Muscle of leg (tissue), 11 donors: ENCODE measurements around the gene CHFR. TPM values are rescaled to one million over a fixed set of nuclear protein-coding genes. Genes with fewer than 3 reads are reported as not detected.
A peak's percentile ranks its signal among the peaks of the same experiment; 100 is the strongest.

Source experiments
- DNase-seq: peaks from one replicate; pipeline ENCODE4 v3.0.0; 2013
- H3K27ac ChIP-seq: one replicate; pipeline ENCODE4 v1.5.1; 2013; ENCODE audit warnings: mild to moderate bottlenecking, low read length, control low read depth
- H3K27me3 ChIP-seq: one replicate; pipeline ENCODE4 v1.6.1; 2013; ENCODE audit warnings: low read length; ENCODE audit not compliant: control insufficient read depth, insufficient read depth
- H3K36me3 ChIP-seq: one replicate; pipeline ENCODE4 v1.6.1; 2013; ENCODE audit warnings: low read length; ENCODE audit not compliant: control insufficient read depth, insufficient read depth
- H3K4me1 ChIP-seq: one replicate; pipeline ENCODE4 v1.6.1; 2013; ENCODE audit warnings: low read length; ENCODE audit not compliant: control insufficient read depth, insufficient read depth
- H3K4me3 ChIP-seq: one replicate; pipeline ENCODE4 v1.5.1; 2013; ENCODE audit warnings: low read length, control low read depth
- H3K9me3 ChIP-seq: replicated peaks from 2 replicates; pipeline ENCODE4 v1.6.1; 2013; ENCODE audit warnings: low read depth, low read length; ENCODE audit not compliant: control insufficient read depth
- WGBS: methylation state at CpG from one replicate; pipeline ENCODE4 v1.1.5; 2013; ENCODE audit warnings: missing lambda C conversion rate; ENCODE audit not compliant: insufficient coverage; 5-methylcytosine and 5-hydroxymethylcytosine counted together
- polyA plus RNA-seq, 8 donors: library from polyadenylated mRNA; unstranded; fragments of 120-200 nt; gene quantifications; one replicate each; pipeline versions ENCODE4 v1.2.1 to v1.2.3, GENCODE V29; 2013; ENCODE audit warnings: inconsistent platforms in 1 of 8, low replicate concordance in 1 of 8; ENCODE audit not compliant: insufficient read length in 8 of 8, insufficient read depth in 1 of 8
- total RNA-seq: library from RNA; stranded (reverse); fragments of 120-200 nt; gene quantifications from one replicate; pipeline ENCODE4 v1.2.4, GENCODE V29; 2013

Gene CHFR
- total and polyA plus RNA-seq, 9 donors: 13.3 to 21.5 (median 17.0) TPM

DNA sequence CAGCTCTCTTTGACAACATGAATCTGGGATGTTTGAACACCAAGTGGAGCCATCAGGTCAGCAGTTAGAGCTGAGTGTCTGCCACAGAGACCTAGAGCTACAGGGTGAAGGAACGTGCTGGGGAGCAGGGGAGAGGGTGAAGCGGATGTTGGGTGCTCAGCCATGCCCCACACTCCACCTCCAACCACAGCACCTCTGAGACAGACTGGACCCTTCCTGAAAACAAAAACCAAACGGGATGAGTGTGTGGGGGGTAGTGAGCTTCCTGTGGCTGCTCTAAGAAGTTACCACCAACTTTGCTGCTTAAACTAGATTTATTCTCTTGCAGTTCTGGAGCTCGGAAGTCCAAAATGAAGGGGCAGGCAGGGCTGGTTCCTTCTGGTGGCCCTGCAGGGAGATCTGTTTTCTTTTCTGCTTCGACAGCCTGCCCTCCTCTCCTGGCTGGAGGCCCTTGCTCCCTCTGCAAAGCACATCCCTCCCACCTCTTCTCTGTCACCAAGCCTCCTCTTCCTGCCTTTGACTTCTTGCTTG lies 53.2 kb downstream of the CHFR start:
- Histone ChIP-seq H3K9me3 (no peaks in the 10 kb centered on the region), H3K36me3 (peaks cover 6% of the 10 kb centered on the region), H3K27ac (no peak overlapping the region), H3K27me3 (no peaks in the 10 kb centered on the region), H3K4me1 (peaks cover 22% of the 10 kb centered on the region), H3K4me3 (no peak overlapping the region)
- DNase-seq: no peak
- WGBS: 71% methylated on average over 1 of the region's 5 CpGs

DNA sequence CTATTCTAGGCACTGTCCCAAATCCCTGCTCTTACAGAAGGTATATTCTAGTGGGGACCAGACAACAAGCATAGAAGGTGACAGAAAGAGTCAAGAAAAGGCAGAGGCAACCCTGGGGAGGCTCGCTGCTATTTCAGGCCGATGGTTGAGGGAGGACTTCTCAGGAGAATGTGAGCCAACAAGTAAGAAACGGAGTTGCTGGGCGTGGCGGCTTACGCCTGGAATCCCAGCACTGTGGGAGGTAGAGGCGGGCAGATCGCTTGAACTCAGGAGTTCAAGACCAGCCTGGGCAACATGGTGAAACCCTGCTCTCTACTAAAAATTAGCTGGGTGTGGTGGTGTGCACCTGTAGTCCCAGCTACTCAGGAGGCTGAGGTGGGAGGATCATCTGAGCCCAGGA lies 54.1 kb downstream of the CHFR start:
- no peaks in the 10 kb centered on the region for H3K9me3 ChIP-seq
- H3K36me3 ChIP-seq: peaks cover 6% of the 10 kb centered on the region
- WGBS: 90% methylated on average over 7 of the region's 8 CpGs
- H3K4me3 ChIP-seq: no peak overlapping the region
- H3K27ac ChIP-seq: no peak overlapping the region
- peaks cover 18% of the 10 kb centered on the region for H3K4me1 ChIP-seq
- H3K27me3 ChIP-seq: no peaks in the 10 kb centered on the region
- DNase-seq: no peak

DNA sequence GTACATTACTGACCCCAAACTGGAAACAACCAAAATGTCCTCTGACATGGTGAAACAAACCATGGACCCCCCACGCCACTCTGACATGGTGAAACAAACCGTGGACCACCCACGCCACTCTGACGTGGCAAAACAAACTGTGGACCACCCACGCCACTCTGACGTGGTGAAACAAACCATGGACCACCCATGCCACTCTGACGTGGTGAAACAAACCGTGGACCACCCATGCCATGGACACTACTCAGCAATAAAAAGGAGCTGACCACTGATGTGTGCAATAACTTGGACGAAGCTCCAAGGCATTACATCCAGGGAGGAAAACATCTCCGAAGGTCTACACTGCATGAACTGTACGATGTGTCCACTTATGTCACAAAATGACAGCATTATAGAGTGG lies 55.6 kb downstream of the CHFR start:
- Histone ChIP-seq H3K9me3 (no peaks in the 10 kb centered on the region), H3K4me3 (no peak overlapping the region), H3K27ac (no peak overlapping the region), H3K36me3 (peaks cover 11% of the 10 kb centered on the region), H3K4me1 (peaks cover 16% of the 10 kb centered on the region), H3K27me3 (no peaks in the 10 kb centered on the region)
- DNase-seq: no peak
- WGBS: 85% methylated on average over 11 of the region's 11 CpGs

DNA sequence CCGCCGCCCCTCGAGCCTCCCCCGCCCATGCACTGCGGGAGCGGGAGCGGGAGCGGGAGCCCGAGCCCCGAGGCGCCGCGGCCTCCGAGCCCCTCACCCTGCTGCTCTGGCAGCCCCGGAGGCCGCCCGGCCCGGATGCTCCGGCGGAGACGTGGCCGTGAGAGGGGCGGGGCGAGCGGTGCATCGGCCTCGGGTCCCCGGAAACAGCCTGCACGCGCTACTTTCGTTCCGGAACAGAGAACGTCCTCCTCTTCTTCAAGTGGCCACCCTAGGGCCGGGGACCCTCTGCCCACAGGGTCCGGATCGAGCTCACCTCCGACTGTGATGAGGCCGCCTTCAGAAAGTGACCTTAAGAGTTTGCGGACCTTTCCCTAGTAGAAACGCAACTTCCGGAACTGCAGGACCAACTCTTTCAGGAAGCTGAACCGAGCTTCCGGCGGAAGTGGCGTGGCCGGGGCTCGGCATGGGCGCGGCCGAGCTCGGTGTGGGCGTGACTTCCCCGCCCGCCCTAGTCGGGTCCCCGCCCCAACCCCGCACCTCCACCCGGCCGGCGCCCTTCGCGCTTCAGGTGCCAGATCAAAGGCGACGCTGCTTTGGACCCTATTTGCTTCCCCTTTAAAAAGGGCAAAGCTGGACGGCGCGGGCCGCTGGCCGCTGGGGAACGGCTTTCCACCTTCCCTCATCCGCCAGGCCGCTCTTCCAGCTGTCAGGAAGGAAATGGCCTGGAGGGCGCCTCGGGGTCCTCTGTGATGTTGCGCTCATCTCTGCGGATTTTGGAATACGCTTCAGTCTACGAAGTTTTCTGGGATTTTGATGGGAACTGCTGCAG lies 58.5 kb downstream of the CHFR start, which contains the start of gene GOLGA3:
GOLGA3 (minus strand) TSS at position 164 of the 829 bp plus-strand sequence. CDS start 6,741 bp downstream, outside the sequence.
- under 1% methylated on average over 69 of the region's 78 CpGs for WGBS
- DNase-seq: peak; percentile 98
- peaks cover 36% of the 10 kb centered on the region for H3K36me3 ChIP-seq
- peak within 1 kb of the TSS; percentile 90 for H3K4me3 ChIP-seq
- H3K27me3 ChIP-seq: no peaks in the 10 kb centered on the region
- peaks cover 23% of the 10 kb centered on the region for H3K4me1 ChIP-seq
- no peaks in the 10 kb centered on the region for H3K9me3 ChIP-seq
- peak within 1 kb of the TSS; percentile 98 for H3K27ac ChIP-seq

DNA sequence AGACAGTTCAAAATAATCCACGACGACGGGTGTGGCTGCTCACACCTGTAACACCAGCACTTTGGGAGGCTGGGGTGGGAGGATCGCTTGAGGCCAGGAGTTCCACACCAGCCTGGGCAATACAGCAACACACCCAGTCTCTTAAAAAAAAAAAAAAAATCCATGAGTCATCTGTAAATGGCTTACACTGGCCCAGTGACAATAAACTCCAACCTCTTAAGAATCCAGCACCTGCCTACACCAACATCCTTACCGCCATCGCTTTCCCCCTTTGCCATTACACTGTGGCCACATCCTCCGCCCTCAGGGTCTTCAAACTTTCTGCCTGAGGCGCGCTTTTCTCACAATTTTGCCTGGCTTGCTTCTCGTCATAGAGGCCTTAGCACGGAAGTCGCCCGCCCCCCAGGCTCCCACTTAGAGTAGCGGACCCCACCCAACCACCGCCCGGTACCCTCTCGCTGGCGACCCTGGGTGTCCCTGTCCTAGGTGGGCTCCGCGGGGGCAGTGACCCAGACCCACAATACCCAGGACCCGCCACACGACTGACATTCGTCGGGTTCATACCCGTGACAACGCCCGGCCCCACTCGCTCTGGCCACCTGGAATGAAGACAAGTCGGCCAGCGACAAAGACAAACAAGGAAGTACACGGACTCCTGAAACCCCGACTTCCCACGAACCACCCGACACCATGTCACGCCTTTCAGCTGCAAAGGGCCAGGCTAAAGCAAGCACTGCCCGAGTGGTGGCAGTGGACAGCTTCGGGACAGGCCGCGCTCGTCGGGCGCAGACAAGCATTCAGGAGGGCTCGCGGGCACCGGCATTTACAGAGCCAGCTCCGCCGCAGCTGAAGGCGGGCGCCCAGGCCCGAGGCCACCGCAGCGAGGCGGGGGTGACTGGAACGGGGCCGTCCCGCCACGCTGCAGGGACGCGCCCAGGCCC lies 59.4 kb downstream of the CHFR start:
- WGBS: 4% methylated on average over 51 of the region's 59 CpGs
- Histone ChIP-seq H3K4me3 (peak overlapping the region; percentile 90), H3K27ac (peak overlapping the region; percentile 81), H3K9me3 (no peaks in the 10 kb centered on the region), H3K4me1 (peaks cover 23% of the 10 kb centered on the region), H3K36me3 (peaks cover 36% of the 10 kb centered on the region), H3K27me3 (no peaks in the 10 kb centered on the region)
- peak; percentile 46 for DNase-seq

DNA sequence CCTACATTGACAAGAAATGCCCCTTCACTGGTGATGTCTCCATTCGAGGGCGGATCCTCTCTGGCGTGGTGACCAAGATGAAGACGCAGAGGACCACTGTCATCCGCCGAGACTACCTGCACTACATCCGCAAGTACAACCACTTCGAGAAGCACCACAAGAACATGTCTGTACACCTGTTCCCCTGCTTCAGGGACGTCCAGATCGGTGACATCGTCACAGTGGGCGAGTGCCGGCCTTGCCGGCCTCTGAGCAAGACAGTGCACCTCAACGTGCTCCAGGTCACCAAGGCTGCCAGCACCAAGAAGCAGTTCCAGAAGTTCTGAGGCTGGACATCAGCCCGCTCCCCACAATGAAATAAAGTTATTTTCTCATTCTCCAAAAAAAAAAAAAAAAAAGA lies 61.5 kb downstream of the CHFR start:
- 90% methylated on average over 14 of the region's 16 CpGs for WGBS
- DNase-seq: no peak
- H3K4me1 ChIP-seq: peaks cover 23% of the 10 kb centered on the region

DNA sequence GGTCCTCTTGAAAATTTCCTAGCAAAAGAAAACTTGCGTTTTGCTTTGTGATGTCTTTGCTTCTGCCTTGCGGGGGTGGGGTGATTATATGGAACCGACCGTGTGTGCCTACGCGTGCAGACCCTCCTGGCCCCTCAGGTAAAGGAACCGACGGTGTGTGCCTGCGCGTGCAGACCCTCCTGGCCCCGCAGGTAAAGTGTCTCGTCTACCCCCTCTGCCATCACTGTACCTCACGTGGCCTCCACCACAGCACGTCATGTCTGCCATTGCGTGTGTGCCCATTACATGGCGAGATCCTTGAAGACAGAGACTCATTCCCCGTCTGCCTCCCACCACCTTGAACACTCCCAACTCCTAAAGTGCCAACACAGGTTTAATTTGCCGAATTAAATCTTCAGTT lies 62.3 kb downstream of the CHFR start:
- H3K4me3 ChIP-seq: no peak overlapping the region

More for the DNA sequence above, 61.5 kb downstream of the CHFR start:
- Histone ChIP-seq H3K27me3 (no peaks in the 10 kb centered on the region), H3K9me3 (no peaks in the 10 kb centered on the region), H3K36me3 (peaks cover 48% of the 10 kb centered on the region), H3K27ac (no peak overlapping the region), H3K4me3 (no peak overlapping the region)

DNA sequence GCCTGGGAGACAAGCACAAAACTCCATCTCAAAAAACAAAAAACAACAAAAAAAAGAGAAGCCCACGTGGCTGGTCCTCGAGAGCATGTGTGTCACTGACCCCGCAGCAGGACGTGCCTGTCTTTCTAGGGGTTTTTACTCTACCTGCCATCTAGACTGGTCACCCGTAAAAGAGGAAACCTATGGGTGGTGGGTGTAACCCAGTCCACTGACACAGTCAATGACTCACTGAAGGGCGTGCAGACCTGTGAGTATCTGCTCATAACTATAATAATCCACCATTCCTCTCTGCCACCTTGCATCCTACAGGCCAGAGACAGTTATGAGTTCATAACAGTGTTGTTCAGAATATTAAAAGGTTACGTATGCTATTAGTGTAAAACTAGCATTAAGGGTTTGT lies 63.4 kb downstream of the CHFR start:
- Histone ChIP-seq H3K9me3 (no peaks in the 10 kb centered on the region), H3K4me3 (no peak overlapping the region), H3K27ac (no peak overlapping the region), H3K27me3 (no peaks in the 10 kb centered on the region), H3K4me1 (peaks cover 20% of the 10 kb centered on the region), H3K36me3 (peaks cover 65% of the 10 kb centered on the region)
- no CpG with 5 or more reads among the region's 7 CpGs for WGBS
- DNase-seq: no peak

More for the DNA sequence above, 62.3 kb downstream of the CHFR start:
- DNase-seq: no peak
- H3K27me3 ChIP-seq: no peaks in the 10 kb centered on the region
- H3K36me3 ChIP-seq: peaks cover 55% of the 10 kb centered on the region
- no peak overlapping the region for H3K27ac ChIP-seq
- WGBS: 83% methylated on average over 15 of the region's 18 CpGs
- no peaks in the 10 kb centered on the region for H3K9me3 ChIP-seq
- H3K4me1 ChIP-seq: peaks cover 23% of the 10 kb centered on the region

DNA sequence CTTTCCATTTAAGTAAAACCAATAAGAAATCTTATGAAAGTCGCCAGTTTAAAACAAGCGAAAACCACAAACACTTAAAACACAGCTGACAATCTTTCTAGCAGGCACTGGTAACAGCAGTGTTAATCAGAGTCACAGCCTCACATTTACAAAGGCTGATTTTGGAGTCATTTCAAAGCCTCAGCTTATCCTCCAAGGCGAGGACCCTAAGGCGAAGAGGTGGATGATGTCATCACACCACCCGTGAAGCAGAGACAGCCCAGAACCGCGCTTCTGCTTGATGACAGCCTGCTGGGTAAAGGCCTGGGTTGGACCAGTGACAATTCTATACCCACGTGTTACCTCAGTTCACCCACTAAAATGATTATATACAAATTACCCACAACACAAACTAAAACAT lies 68.8 kb downstream of the CHFR start:
- no peaks in the 10 kb centered on the region for H3K4me1 ChIP-seq
- WGBS: 98% methylated on average over 7 of the region's 8 CpGs
- H3K36me3 ChIP-seq: peaks cover 71% of the 10 kb centered on the region
- no peak overlapping the region for H3K27ac ChIP-seq
- no peaks in the 10 kb centered on the region for H3K27me3 ChIP-seq
- no peak overlapping the region for H3K4me3 ChIP-seq
- DNase-seq: no peak
- no peaks in the 10 kb centered on the region for H3K9me3 ChIP-seq

DNA sequence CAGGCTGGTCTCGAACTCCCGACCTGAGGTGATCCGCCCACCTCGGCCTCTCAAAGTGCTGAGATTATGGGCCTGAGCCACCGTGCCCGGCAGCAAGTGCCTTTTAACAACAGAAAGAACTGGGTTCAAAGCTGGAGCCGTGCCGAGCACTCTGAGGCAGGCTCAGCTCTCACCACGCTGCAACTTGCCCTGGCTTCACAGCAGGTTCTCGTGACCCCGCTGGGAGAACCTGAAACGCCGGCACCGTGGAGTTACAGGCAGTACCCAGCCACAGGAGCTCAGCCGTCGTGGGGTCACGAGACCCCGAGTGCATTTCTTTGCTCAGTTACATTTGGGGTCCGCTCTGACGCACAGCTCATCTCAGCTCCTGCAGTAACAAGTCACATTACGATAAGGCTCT lies 73.2 kb downstream of the CHFR start:
- H3K27me3 ChIP-seq: no peaks in the 10 kb centered on the region
- no peak overlapping the region for H3K27ac ChIP-seq
- no peaks in the 10 kb centered on the region for H3K4me1 ChIP-seq
- H3K36me3 ChIP-seq: peaks cover 62% of the 10 kb centered on the region
- WGBS: 96% methylated on average over 21 of the region's 21 CpGs
- no peak for DNase-seq
- no peak overlapping the region for H3K4me3 ChIP-seq
- no peaks in the 10 kb centered on the region for H3K9me3 ChIP-seq
